NCI-H146 treated with DMSO at 0.1 percent for 48 hours (cell line): ENCODE data around the gene ITPR3.

Source experiments
- DNase-seq: peaks from one replicate; lab custom pipeline; 2025; ENCODE audit not compliant: unreplicated experiment; lab: John Stamatoyannopoulos, UW

ITPR3 gene

DNA sequence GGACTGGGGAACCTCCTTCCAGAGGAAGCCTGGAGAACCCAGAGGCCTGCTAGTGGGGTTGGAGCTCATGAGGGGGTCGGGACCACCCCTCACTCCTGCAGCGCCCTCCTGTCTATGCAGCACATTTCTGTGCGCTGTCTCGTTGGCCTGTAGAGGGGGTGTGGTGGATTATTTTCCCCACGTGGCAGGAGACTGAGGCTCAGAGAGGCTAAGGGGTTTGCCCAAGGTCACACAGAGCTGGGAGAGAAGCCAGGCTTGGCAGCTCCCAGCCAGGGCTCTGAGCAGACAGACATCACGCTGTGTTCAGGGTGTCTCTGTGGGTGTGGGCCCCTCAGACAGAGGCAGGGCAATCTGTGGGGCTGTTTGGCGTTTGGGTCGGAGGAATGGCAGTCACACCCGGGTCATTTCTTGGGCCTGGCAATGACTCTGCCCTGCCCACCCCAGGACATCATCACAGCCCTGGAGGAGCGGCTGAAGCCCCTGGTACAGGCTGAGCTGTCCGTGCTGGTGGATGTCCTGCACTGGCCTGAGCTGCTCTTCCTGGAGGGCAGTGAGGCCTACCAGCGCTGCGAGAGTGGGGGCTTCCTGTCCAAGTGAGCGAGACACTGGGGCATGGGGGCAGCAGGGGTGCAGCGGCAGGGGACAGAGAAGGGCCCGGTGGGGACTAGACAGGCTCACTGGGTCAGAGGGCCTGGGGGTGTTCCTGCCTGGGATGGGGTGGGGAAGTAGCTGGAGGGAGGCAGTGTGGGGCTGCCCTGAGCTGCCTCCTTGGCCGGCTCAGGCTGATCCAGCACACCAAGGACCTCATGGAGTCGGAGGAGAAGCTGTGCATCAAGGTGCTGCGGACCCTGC, 62.7 kb downstream of the ITPR3 start:
- no peak for DNase-seq

DNA sequence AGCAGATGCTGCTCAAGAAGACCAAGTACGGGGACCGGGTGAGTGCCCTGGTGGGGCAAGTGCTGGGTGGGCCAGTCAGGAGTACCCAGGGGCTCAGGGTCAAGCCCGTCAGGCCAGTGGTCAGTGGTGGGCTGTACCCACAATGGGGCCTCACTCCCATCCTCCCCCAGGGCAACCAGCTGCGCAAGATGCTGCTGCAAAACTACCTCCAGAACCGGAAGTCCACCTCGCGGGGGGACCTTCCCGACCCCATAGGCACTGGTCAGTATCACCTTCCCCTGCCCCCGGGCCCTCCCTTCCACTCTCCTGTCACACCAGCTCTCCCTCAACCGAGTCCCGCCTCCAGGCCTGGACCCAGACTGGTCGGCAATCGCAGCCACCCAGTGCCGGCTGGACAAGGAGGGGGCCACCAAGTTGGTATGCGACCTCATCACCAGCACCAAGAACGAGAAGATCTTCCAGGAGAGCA, 63.3 kb downstream of the ITPR3 start:
- DNase-seq: no peak

DNA sequence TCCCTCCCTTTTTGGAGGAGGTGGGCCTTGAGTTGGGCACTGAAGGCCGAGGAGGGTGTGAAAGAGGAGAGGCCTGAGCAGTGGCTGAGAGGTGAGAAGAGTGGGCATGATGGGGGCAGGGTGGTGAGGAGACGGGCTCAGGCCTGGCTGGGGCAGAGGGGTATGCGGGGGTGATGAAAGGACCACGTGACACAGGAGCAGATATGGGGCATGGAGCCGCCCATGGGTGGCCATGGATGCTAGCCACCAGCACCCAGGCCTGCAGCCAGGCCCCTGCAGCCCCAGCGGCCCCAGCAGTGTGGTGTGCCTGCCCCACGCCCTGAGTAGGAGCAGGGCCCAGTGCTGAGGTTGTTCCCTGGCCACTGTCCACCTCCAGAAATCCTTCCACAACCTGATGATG, 63.9 kb downstream of the ITPR3 start:
- no peak for DNase-seq

GRCh38 chr6:33685411-33686224, 64.5 kb downstream of the ITPR3 start:
- DNase-seq: no peak

DNA sequence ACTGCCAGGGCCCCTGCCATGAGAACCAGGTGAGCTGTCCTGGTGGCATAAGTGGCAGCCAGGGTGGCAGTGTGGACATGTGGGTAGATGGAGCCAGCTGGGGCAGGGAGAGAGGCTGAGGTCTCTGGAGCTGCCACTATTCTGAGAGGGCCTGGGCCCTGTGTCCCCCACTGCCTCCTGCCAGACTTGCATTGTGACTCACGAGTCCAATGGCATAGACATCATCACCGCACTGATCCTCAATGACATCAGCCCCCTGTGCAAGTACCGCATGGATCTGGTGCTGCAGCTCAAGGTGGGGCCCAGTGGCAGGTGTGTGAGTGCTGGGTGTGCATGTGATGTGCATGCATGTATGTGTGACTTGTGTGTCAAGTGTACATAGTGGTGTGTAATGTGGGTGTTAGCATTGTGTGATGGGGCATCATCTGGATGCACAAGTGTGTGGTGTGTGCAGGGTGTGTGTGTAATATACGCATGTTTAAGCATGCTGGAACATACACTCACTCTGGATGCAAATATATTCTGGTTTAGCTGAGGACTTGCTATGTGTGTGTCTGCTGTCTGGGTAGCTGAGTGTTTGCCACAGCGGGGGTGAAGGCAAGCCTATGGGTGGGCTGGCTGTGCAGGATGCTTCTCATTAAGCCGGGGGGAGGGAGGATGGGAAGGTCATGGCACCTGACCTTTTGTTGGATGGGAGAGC, 65.3 kb downstream of the ITPR3 start:
- no peak for DNase-seq

DNA sequence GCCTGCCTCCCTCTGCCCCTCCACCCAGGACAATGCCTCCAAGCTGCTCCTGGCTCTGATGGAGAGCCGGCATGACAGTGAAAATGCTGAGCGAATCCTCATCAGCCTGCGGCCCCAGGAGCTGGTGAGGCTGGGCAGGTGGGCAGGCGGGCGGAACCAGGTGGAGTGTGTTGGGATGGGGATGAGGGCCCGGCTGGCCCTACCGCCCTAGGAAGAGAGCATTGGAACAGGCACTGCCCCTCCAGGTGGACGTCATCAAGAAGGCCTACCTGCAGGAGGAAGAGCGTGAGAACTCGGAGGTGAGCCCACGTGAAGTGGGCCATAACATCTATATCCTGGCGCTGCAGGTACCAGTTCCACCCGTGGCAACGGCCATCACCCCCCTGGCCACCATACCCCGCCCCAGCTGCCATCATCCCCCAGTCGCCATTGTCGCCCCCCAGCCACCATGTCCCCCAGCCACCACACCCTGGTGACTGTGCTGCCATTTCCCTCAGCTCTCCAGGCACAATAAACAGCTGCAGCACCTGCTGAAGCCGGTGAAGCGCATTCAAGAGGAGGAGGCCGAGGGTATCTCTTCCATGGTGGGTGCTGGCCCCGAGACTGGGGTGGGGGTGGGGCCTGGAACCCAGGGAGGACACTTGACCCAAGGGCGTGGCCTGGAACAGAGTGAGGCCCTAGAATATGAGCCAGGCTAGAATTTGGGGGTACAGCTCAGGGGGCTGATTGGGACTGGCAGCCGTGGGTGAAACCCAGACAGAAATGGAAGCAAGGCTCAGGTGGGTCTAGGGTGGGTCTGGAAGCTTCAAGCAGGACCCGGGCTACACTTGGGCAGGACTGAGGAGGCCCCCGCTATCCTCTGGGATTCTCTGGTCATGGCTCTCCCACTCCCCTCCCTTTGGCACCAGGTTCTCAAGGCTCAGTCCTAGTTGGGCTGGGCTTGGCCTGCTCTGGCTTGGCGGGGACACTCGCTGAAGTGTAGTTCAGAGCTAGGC, 66.2 kb downstream of the ITPR3 start:
- no peak for DNase-seq

DNA sequence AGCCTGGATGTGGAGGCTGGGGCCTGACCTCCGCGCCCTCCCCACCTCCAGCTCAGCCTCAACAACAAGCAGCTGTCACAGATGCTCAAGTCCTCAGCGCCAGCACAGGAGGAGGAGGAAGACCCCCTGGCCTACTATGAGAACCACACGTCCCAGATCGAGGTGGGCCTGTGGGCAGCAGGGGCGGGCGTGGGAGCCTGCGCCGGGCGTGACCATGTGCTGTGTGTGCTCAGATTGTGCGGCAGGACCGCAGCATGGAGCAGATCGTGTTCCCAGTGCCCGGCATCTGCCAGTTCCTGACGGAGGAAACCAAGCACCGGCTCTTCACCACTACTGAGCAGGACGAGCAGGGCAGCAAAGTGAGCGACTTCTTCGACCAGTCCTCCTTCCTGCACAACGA, 66.9 kb downstream of the ITPR3 start:
- DNase-seq: no peak

- no peak for DNase-seq
Measured at GRCh38 chr6:33688451-33689147, 67.5 kb downstream of the ITPR3 start.

- no peak for DNase-seq
Measured at GRCh38 chr6:33689148-33689494, 68.0 kb downstream of the ITPR3 start.

DNA sequence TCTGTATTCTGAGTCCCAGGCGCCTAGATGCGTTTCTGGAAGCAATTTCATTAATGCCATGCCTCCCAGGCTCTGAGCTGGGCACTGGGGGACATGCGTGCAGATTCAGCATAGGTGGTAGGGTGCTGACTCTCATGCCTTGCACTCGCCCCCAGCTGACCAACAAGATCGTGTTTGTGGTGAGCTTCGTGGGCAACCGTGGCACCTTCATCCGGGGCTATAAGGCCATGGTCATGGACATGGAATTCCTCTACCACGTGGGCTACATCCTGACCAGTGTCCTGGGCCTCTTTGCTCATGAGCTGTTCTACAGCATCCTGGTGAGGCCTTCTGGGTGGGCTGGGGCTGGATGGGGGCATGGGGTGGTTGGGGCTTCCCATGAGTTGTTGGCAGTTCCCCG, 68.8 kb downstream of the ITPR3 start:
- no peak for DNase-seq

DNA sequence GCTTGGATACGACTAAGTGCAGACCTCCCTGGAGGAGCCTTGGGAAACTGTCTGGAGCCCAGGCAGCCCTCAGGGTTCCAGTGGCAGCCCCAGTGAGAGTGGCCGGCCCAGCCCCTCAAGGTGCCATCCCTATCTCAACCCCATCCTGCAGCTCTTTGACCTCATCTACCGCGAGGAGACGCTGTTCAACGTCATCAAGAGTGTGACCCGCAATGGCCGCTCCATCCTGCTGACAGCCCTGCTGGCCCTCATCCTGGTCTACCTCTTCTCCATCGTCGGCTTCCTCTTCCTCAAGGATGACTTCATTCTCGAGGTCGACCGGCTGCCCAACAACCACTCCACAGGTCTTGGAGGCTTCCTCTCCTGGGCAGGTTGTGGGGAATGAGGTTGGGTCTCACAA, 69.6 kb downstream of the ITPR3 start:
- no peak for DNase-seq

DNA sequence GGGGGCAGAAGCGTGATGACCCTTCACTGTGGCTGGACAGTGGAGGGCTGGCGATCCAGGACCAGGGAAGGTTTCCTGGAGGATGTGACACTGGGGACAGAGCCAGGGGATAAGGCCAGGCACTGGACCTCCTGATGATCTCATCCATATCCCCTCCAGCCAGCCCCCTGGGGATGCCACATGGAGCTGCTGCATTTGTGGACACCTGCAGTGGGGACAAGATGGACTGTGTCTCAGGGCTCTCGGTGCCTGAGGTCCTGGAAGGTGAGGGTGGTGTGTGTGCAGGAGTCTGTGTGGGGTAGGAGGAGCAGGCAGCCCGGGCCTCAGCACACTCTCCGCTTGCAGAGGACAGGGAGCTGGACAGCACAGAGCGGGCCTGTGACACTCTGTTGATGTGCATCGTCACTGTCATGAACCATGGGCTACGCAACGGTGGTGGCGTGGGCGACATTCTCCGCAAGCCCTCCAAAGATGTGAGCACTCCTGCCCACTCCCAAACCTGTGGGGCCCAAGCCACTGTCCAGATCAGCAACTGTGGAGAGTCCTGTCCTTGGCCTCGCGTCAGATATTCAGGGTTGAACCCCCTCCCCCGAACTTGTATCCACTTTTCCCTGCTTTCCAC, 70.4 kb downstream of the ITPR3 start:
- DNase-seq: no peak

DNA sequence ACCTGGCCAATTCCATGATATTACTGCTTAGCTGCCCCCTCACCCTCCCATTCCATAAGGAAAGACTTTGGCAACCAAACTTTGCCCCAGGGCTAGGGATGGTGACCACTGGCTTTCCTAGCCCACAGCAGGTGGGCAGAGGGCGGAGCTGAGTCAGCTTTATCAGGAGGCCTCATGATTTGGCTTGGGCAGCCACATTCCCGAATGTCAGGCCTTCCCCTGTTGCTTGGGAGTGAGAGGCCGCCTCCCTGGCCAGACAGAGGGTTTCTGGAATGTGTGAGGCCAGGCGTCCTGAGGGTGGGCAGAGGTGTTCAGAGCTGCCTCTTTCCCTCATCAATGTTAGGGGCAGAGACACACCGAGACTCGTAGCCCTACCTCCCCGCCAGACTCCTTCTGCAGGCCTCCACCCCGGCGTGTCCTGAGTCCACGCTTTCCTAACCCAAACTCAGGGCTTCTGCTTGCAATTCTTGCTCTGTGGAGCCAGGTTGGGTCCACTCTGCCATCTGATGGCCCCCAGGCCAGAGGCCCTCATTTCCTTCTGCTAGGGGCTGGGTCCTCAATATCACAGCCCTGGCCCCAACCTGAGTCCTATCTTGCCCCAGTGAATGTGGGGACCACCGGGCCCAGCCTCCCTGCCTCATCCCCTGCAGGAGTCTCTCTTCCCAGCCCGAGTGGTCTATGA, 71.1 kb downstream of the ITPR3 start:
- DNase-seq: no peak

GRCh38 chr6:33692760-33693158, 71.6 kb downstream of the ITPR3 start:
- no peak for DNase-seq

DNA sequence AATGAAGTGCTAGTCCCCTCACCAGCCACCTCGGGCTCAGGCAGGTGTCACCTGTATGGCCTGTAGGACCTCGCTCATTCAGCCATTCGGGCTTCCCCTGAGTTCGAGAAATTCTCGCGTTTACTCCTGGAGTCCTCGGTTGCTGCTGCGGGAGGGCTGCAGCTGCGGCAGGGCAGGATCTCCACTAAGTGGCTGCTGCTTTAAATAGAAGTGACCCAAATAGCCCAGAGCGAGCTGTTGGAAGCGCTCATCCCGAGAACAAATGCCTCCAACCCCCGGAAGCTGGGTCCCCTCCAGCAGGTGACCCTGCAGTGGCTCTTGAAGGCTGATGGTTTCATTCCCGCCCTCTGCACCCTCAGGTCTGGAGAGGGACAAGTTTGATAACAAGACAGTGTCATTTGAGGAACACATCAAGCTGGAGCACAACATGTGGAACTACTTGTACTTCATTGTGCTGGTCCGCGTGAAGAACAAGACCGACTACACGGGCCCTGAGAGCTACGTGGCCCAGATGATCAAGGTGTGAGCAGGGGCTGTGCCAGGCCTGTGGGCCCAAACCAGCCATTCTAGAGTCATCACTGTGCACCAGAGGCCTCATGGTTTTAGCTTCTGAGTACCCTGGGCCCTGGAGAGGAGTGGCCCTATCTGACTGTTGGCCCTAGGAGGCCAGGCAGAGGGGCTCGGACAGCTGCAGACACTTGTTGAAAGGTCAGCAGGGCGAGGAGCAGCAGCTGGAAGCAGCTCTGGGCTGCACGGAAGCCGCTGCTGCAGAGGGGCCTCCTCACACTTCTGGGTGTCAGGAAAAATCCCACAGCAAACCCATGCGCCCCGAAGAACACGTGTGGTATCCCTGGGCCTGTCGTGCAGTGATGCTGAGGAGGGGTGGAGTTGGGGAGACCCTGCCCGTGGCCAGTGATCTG, 72.3 kb downstream of the ITPR3 start:
- DNase-seq: no peak

DNA sequence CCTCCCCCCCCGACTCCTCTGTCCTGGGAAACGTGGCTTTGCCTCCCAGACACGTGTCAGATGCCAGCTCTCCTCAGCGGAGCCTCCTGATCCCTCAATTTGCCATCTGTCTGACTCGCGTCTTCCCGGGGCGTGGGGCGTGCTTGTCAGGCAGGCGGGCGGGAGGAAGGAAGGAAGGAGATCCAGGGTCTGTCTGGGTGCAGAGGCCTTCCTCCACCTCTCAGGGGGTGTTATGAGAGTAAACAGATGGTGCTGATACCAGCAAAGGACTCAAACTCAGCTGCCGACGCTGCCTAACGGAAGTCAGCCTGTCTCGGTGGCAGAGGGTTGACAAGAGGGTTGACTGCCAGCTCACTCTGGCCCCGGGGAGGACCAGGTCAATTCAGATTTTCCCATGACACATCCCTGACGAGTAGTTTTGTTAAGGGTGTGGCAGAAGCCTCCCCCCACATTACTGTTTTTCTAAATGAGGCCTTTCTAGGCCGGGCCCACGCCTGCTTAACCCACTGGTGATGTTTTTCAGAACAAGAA, 73.3 kb downstream of the ITPR3 start:
- no peak for DNase-seq

- no peak for DNase-seq
Measured at GRCh38 chr6:33694977-33695376, 73.9 kb downstream of the ITPR3 start.
